WERI-Rb-1 (cell line): ENCODE results near the gene KLK12.

Source experiments
- DNase-seq: peaks from one replicate; pipeline ENCODE4 v3.0.0-alpha.2; 2020
- H3K27ac ChIP-seq: fragments of 250-450 bp; sonication (Bioruptor Pico); 2 replicates; pipeline ENCODE4 v1.5.1; 2020; ENCODE audit warnings: mild to moderate bottlenecking, moderate library complexity
- H3K27me3 ChIP-seq: fragments of 250-450 bp; sonication (Bioruptor Pico); 2 replicates; pipeline ENCODE4 v1.5.1; 2021; ENCODE audit warnings: mild to moderate bottlenecking, low read depth, moderate library complexity; ENCODE audit not compliant: insufficient read depth, severe bottlenecking
- H3K36me3 ChIP-seq: fragments of 250-450 bp; sonication (Bioruptor Pico); 2 replicates; pipeline ENCODE4 v1.5.1; 2020; ENCODE audit warnings: mild to moderate bottlenecking, moderate library complexity
- H3K4me3 ChIP-seq: 2 replicates; pipeline ENCODE4 v1.5.1; 2011; ENCODE audit warnings: low read depth, mild to moderate bottlenecking, control low read depth, low read length
- H3K9me3 ChIP-seq: fragments of 250-450 bp; sonication (Bioruptor Pico); 2 replicates; pipeline ENCODE4 v1.5.1; 2021; ENCODE audit warnings: mild to moderate bottlenecking, moderate library complexity; ENCODE audit not compliant: severe bottlenecking
- CTCF ChIP-seq: IDR thresholded peaks from 2 replicates; pipeline ENCODE4 v1.5.1; 2011; ENCODE audit warnings: low read depth, mild to moderate bottlenecking, control low read depth, inconsistent platforms, low read length

The KLK12 gene

GRCh38 chr19:51034704-51035103, at the start of gene KLK12:
Gene KLK12, minus strand, starts transcription at chr19:51035002. Its CDS starts 381 bp downstream, at chr19:51034621.
- no peaks in the 10 kb centered on the region for H3K36me3 ChIP-seq
- TF ChIP-seq CTCF: no peak
- H3K27ac ChIP-seq: no peak within 1 kb of the TSS
- no peak within 1 kb of the TSS for H3K4me3 ChIP-seq
- peaks cover 75% of the 10 kb centered on the region for H3K27me3 ChIP-seq
- no peak for DNase-seq
- H3K9me3 ChIP-seq: no peaks in the 10 kb centered on the region

- Histone ChIP-seq H3K36me3 (no peaks in the 10 kb centered on the region), H3K27ac (no peak overlapping the region), H3K4me3 (no peak overlapping the region), H3K27me3 (peaks cover 91% of the 10 kb centered on the region), H3K9me3 (no peaks in the 10 kb centered on the region)
- DNase-seq: no peak
- no peak for TF ChIP-seq CTCF
Observed at GRCh38 chr19:51084505-51084904, 49.7 kb upstream of the KLK12 start.

GRCh38 chr19:51083783-51084182, 49.0 kb upstream of the KLK12 start:
- H3K9me3 ChIP-seq: no peaks in the 10 kb centered on the region
- no peak for TF ChIP-seq CTCF
- no peak overlapping the region for H3K4me3 ChIP-seq
- no peak for DNase-seq
- no peaks in the 10 kb centered on the region for H3K36me3 ChIP-seq
- H3K27ac ChIP-seq: no peak overlapping the region
- peaks cover 86% of the 10 kb centered on the region for H3K27me3 ChIP-seq

- Histone ChIP-seq H3K27ac (no peak overlapping the region), H3K27me3 (peaks cover 88% of the 10 kb centered on the region), H3K4me3 (no peak overlapping the region), H3K36me3 (no peaks in the 10 kb centered on the region), H3K9me3 (no peaks in the 10 kb centered on the region)
- no peak for DNase-seq
- TF ChIP-seq CTCF: no peak
Observed at GRCh38 chr19:51083181-51083580, 48.4 kb upstream of the KLK12 start.

GRCh38 chr19:51082611-51083010, 47.8 kb upstream of the KLK12 start, which contains the start of gene KLK14:
Gene KLK14, minus strand, starts transcription at chr19:51082887. Its CDS starts 273 bp downstream, at chr19:51082614.
- no peak within 1 kb of the TSS for H3K27ac ChIP-seq
- DNase-seq: no peak
- no peak for TF ChIP-seq CTCF
- no peaks in the 10 kb centered on the region for H3K9me3 ChIP-seq
- no peak within 1 kb of the TSS for H3K4me3 ChIP-seq
- peaks cover 85% of the 10 kb centered on the region for H3K27me3 ChIP-seq
- H3K36me3 ChIP-seq: no peaks in the 10 kb centered on the region

- Histone ChIP-seq H3K9me3 (no peaks in the 10 kb centered on the region), H3K27ac (no peak overlapping the region), H3K4me3 (no peak overlapping the region), H3K36me3 (no peaks in the 10 kb centered on the region), H3K27me3 (peaks cover 87% of the 10 kb centered on the region)
- no peak for TF ChIP-seq CTCF
- DNase-seq: no peak
Observed at GRCh38 chr19:51081476-51081875, 46.7 kb upstream of the KLK12 start.
